ENCODE data around the gene HMX3.

HMX3 gene

GRCh38 chr10:123148414-123149161, 12.8 kb downstream of the HMX3 start:
- H3K4me3 ChIP-seq (ENCODE audit: low read depth, low read length) = peak overlapping the region; percentile 89
- TF ChIP-seq CTCF (IDR thresholded peaks at IDR 0.05; ENCODE audit: borderline replicate concordance, insufficient read depth, low read depth, low read length) = no peak

- no peak for TF ChIP-seq CTCF (IDR thresholded peaks at IDR 0.05; ENCODE audit: borderline replicate concordance, insufficient read depth, low read depth, low read length)
- peak overlapping the region; percentile 89 for H3K4me3 ChIP-seq (ENCODE audit: low read depth, low read length)
Observed at GRCh38 chr10:123149162-123149567, 13.4 kb downstream of the HMX3 start.

- H3K4me3 ChIP-seq (ENCODE audit: low read depth, low read length) = peak overlapping the region; percentile 89
- no peak for TF ChIP-seq CTCF (IDR thresholded peaks at IDR 0.05; ENCODE audit: borderline replicate concordance, insufficient read depth, low read depth, low read length)
Observed at GRCh38 chr10:123149568-123150270, 13.9 kb downstream of the HMX3 start.

GRCh38 chr10:123150271-123150985, 14.7 kb downstream of the HMX3 start:
- H3K4me3 ChIP-seq (ENCODE audit: low read depth, low read length) = peak overlapping the region; percentile 89
- no peak for TF ChIP-seq CTCF (IDR thresholded peaks at IDR 0.05; ENCODE audit: borderline replicate concordance, insufficient read depth, low read depth, low read length)

- no peak for TF ChIP-seq CTCF (IDR thresholded peaks at IDR 0.05; ENCODE audit: borderline replicate concordance, insufficient read depth, low read depth, low read length)
- H3K4me3 ChIP-seq (ENCODE audit: low read depth, low read length) = peak overlapping the region; percentile 89
Observed at GRCh38 chr10:123150986-123151736, 15.4 kb downstream of the HMX3 start.

GRCh38 chr10:123151737-123152135, 16.0 kb downstream of the HMX3 start:
- TF ChIP-seq CTCF (IDR thresholded peaks at IDR 0.05; ENCODE audit: borderline replicate concordance, insufficient read depth, low read depth, low read length) = no peak
- H3K4me3 ChIP-seq (ENCODE audit: low read depth, low read length) = peak overlapping the region; percentile 89

Measured in GM12875 (cell line).